Kidney epithelial cell (primary cell): ENCODE results near the gene KIAA1755. TPM values are rescaled to one million over a fixed set of nuclear protein-coding genes. Genes with fewer than 3 reads are reported as not detected.

Experiments used
- DNase-seq: peaks from one replicate; pipeline ENCODE4 v3.0.0-alpha.2; 2010; ENCODE audit warnings: low read depth
- H3K27me3 ChIP-seq: 2 replicates; pipeline ENCODE4 v1.6.0; 2011; ENCODE audit warnings: low read length; ENCODE audit not compliant: control insufficient read depth, insufficient read depth
- H3K36me3 ChIP-seq: 2 replicates; pipeline ENCODE4 v1.5.1; 2011; ENCODE audit warnings: low read length; ENCODE audit not compliant: control insufficient read depth, insufficient read depth
- H3K4me3 ChIP-seq: 2 replicates; pipeline ENCODE4 v1.5.1; 2011; ENCODE audit warnings: low read depth, mild to moderate bottlenecking, control low read depth, low read length
- total RNA-seq: library from RNA; depleted of rRNA; stranded (reverse); fragments of >200 nt; gene quantifications from 2 replicates; pipeline ENCODE4 v1.2.3, GENCODE V29; 2015
- TF ChIP-seq, protein P1 (sequence below): IDR thresholded peaks from 2 replicates; pipeline ENCODE4 v1.5.1; 2011; ENCODE audit warnings: mild to moderate bottlenecking, moderate library complexity, low read length, control low read depth, inconsistent platforms; ENCODE audit not compliant: insufficient read depth, poor library complexity, severe bottlenecking

Gene KIAA1755
- total RNA-seq, 1 donor from 2014 or later: 1.4 TPM

DNA sequence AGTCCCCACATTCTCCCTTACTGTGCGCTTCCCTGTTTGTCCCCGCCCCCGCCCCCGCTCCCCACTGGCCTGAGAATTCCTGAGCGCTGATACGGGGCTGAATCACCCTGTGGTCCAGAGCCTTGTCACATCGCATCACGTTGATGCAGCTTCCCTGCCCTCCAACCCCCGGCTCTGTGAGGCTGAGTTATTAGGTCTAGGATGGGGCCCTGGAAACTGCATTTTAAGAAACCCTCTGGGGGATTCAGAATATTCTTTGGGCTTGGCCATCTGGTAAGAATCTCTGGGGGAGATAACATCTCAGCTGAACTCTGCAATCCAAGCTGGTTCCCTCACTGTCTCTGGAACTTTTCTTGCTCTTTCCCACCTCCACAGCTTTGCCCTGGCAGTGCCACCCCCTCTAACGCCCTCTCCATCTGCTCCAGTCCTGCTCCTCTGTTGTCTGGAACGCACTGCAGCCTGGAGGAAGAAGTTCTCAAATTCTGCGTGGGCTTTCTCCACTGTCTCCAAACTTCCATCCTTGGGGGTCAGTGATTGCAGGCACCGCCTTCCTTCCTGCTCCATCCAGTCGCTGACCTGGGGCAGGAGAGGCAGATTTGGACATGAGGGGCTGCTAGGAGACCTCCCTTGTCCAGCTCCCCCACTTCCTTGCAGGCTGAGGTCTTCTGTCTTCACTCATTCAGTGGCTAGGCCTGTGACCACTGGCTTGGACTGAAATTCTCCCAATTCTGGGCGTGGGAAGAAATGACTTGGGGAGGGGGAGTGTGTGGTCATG is 42.6 kb downstream of the KIAA1755 start:
- TF ChIP-seq, protein P1, sequence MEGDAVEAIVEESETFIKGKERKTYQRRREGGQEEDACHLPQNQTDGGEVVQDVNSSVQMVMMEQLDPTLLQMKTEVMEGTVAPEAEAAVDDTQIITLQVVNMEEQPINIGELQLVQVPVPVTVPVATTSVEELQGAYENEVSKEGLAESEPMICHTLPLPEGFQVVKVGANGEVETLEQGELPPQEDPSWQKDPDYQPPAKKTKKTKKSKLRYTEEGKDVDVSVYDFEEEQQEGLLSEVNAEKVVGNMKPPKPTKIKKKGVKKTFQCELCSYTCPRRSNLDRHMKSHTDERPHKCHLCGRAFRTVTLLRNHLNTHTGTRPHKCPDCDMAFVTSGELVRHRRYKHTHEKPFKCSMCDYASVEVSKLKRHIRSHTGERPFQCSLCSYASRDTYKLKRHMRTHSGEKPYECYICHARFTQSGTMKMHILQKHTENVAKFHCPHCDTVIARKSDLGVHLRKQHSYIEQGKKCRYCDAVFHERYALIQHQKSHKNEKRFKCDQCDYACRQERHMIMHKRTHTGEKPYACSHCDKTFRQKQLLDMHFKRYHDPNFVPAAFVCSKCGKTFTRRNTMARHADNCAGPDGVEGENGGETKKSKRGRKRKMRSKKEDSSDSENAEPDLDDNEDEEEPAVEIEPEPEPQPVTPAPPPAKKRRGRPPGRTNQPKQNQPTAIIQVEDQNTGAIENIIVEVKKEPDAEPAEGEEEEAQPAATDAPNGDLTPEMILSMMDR: no peak
- Histone ChIP-seq H3K4me3 (no peak overlapping the region), H3K27me3 (no peaks in the 10 kb centered on the region), H3K36me3 (no peaks in the 10 kb centered on the region)
- peak; percentile 71 for DNase-seq

- Histone ChIP-seq H3K4me3 (no peak overlapping the region), H3K36me3 (no peaks in the 10 kb centered on the region), H3K27me3 (no peaks in the 10 kb centered on the region)
- no peak for DNase-seq
- TF ChIP-seq, protein P1: no peak
These were observed 43.6 kb downstream of the KIAA1755 start for GRCh38 chr20:38216746-38217595.

DNA sequence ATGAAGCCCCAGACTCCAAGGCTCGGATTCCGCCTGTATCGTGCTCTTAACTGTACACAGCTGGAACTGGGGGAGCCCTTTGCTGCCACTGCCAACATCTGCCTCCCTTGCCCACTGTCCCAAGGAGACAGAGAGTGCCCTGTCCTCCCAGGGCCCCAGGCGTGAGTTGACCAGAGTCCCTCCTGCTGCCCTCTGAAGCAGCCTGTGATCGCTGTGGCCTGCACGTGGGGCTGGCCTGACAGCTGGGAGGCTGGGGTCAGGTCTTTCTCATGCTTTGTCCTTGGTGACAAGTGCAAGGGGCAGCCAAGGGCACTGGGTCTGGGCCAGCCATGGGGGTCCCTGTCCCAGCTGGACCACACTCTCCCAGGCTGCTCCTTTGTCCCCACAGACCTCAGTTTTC is 44.3 kb downstream of the KIAA1755 start:
- TF ChIP-seq, protein P1: no peak
- no peak for DNase-seq
- no peaks in the 10 kb centered on the region for H3K36me3 ChIP-seq
- H3K27me3 ChIP-seq: no peaks in the 10 kb centered on the region
- no peak overlapping the region for H3K4me3 ChIP-seq

- TF ChIP-seq, protein P1: no peak
- Histone ChIP-seq H3K27me3 (no peaks in the 10 kb centered on the region), H3K36me3 (no peaks in the 10 kb centered on the region), H3K4me3 (no peak overlapping the region)
- no peak for DNase-seq
These were observed 45.0 kb downstream of the KIAA1755 start for GRCh38 chr20:38215194-38216182.

DNA sequence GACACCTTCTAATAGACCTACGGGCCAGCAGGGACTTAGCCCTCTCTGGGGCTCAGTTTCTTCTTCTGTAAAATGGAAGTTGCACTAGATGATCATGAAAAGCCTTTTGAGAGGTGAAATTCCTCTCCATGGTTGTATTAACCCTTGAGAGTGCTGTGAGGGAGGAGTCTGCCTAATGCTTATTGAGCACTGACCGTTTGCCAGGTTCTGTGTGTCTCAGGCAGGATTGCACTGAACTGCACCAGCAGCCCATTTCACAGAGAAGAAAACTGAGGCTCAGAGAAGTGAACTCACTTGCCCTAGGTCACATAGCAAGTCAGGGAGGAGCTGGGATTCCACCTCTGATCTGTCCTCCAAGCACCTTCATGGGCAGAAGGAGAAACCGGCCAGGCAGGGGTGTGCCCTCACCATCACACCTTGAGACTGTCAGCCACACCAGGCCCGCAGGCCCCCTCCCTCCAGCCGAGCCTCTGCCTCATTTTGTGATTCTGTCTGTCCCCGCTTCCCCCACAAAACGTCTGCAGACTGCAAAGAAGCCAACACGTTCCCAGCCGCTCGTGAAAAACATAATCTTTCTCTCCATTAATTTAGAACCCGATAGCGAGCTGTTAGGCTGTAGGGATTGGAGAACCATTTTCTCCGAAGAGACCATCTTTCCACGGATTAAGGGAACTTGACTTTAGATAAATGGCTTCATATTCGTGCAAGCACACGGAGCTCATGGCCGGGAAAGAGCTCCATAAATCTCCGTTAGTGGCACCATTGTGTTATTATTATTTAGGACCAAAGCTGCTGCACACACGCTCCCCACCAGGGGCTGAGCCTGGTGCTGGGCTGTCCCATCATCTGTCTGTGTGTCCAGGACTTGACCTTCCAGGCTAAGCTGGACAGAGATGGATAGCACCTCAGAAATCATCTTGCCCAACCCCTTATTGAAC is 46.0 kb downstream of the KIAA1755 start:
- Histone ChIP-seq H3K36me3 (no peaks in the 10 kb centered on the region), H3K27me3 (no peaks in the 10 kb centered on the region), H3K4me3 (no peak overlapping the region)
- DNase-seq: no peak
- TF ChIP-seq, protein P1: peak; percentile 10
